Measurements from ENCODE around the gene GPRC6A. TPM values are rescaled to one million over a fixed set of nuclear protein-coding genes. Genes with fewer than 3 reads are reported as not detected.

GPRC6A gene
- total RNA-seq, 1 donor from 2014 or later, result not detected

DNA sequence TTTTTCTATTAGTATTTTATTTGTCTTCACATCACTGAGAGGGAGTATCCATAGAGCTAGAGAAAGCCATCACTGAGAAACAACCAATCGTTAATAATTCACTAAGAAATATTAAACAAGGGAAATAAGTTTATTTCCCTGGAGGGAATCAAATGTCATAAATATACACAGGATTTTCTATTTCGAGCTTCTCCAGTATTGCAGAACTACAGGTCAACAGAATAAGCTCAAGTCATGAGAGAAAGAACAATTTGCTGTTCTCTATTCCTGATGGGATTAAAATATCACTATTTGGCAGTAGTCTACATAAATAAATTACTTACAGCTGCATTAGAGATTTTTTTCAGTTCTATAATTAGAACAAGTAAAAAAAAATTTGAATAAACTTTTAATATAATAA, 61.2 kb downstream of the GPRC6A start:
- H3K27me3 Mint-ChIP-seq (ENCODE audit: low read depth), result peaks cover 48% of the 10 kb centered on the region
- H3K4me1 Mint-ChIP-seq (ENCODE audit: low read depth), result peaks cover 9% of the 10 kb centered on the region
- no peak for DNase-seq (ENCODE audit: low spot score)
- no peak overlapping the region for H3K27ac Mint-ChIP-seq
- intact Hi-C loops (cut with micrococcal nuclease), result no loop called here
- no peak overlapping the region for H3K4me3 Mint-ChIP-seq (ENCODE audit: low read depth)
- no peaks in the 10 kb centered on the region for H3K36me3 Mint-ChIP-seq (ENCODE audit: low read depth)
- no peaks in the 10 kb centered on the region for H3K9me3 Mint-ChIP-seq

- Mint-ChIP-seq H3K4me1 (ENCODE audit: low read depth) (peaks cover 9% of the 10 kb centered on the region), H3K27ac (no peak overlapping the region), H3K27me3 (ENCODE audit: low read depth) (peaks cover 55% of the 10 kb centered on the region)
Measured at GRCh38 chr6:116766506-116767176, 62.2 kb downstream of the GPRC6A start.

GRCh38 chr6:116764961-116765841, 63.7 kb downstream of the GPRC6A start, which contains the start of gene FAM162B:
FAM162B (minus strand) TSS chr6:116765719; CDS start chr6:116765576, 143 bp downstream.
- H3K36me3 Mint-ChIP-seq (ENCODE audit: low read depth), result no peaks in the 10 kb centered on the region
- peaks cover 9% of the 10 kb centered on the region for H3K4me1 Mint-ChIP-seq (ENCODE audit: low read depth)
- peak within 1 kb of the TSS; percentile 64 for H3K4me3 Mint-ChIP-seq (ENCODE audit: low read depth)
- H3K27me3 Mint-ChIP-seq (ENCODE audit: low read depth), result peaks cover 59% of the 10 kb centered on the region
- H3K9me3 Mint-ChIP-seq, result no peaks in the 10 kb centered on the region
- H3K27ac Mint-ChIP-seq, result no peak within 1 kb of the TSS
- intact Hi-C loops (cut with micrococcal nuclease), result no loop called here
- no peak for DNase-seq (ENCODE audit: low spot score)

More at GRCh38 chr6:116766506-116767176, 62.2 kb downstream of the GPRC6A start:
- no peak for DNase-seq (ENCODE audit: low spot score)
- intact Hi-C loops (cut with micrococcal nuclease), result no loop called here
- Mint-ChIP-seq H3K4me3 (ENCODE audit: low read depth) (no peak overlapping the region), H3K9me3 (no peaks in the 10 kb centered on the region), H3K36me3 (ENCODE audit: low read depth) (no peaks in the 10 kb centered on the region)

DNA sequence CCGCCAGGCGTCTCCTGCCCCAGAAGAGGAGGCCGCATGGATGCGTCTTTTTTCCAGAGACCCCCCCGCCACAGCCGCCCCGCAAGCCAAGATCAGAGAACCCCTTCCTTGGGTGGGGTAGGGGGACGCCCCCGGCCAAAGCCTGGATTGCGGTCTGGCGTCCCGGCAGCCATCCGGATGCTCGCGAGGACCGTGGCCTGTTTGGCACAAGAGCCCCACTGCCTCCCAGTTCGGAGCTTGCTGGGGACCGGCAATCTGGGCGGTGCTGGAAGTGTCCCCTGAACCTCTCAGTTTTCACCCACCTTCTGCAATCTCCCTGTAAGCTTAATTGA, 64.3 kb downstream of the GPRC6A start:
- H3K4me1 Mint-ChIP-seq (ENCODE audit: low read depth), result peaks cover 9% of the 10 kb centered on the region
- no peak for DNase-seq (ENCODE audit: low spot score)
- H3K27me3 Mint-ChIP-seq (ENCODE audit: low read depth), result peaks cover 62% of the 10 kb centered on the region
- peak overlapping the region; percentile 26 for H3K4me3 Mint-ChIP-seq (ENCODE audit: low read depth)
- intact Hi-C loops (cut with micrococcal nuclease), result no loop called here
- H3K27ac Mint-ChIP-seq, result no peak overlapping the region
- no peaks in the 10 kb centered on the region for H3K36me3 Mint-ChIP-seq (ENCODE audit: low read depth)
- no peaks in the 10 kb centered on the region for H3K9me3 Mint-ChIP-seq

GRCh38 chr6:116763906-116764628, 64.8 kb downstream of the GPRC6A start:
- Mint-ChIP-seq H3K9me3 (no peaks in the 10 kb centered on the region), H3K27me3 (ENCODE audit: low read depth) (peaks cover 63% of the 10 kb centered on the region), H3K36me3 (ENCODE audit: low read depth) (no peaks in the 10 kb centered on the region), H3K4me3 (ENCODE audit: low read depth) (no peak overlapping the region), H3K27ac (no peak overlapping the region), H3K4me1 (ENCODE audit: low read depth) (peaks cover 9% of the 10 kb centered on the region)
- no peak for DNase-seq (ENCODE audit: low spot score)
- intact Hi-C loops (cut with micrococcal nuclease), result no loop called here

GRCh38 chr6:116763048-116763447, 65.8 kb downstream of the GPRC6A start:
- intact Hi-C loops (cut with micrococcal nuclease), result no loop called here

DNA sequence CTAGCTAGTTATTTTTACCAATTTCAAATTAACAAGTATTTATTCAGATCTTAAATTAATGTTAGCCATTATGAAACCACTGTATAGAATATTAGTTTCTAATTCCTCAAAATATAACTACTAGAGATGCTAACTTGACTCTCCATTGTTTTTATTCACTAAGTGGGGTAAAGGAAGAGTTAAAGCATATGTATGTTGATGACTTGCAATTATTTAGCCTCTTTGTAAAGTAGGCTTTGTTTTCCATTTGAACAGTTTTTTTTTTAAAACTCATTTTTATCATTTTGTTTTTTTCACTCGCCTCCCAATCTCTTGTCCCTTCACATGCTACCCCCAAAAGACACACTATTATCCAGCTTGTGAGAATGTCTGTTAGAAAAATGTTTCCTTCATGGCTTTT, 66.6 kb downstream of the GPRC6A start:
- intact Hi-C loops (cut with micrococcal nuclease), result no loop called here
- peaks cover 55% of the 10 kb centered on the region for H3K27me3 Mint-ChIP-seq (ENCODE audit: low read depth)
- H3K27ac Mint-ChIP-seq, result no peak overlapping the region
- H3K9me3 Mint-ChIP-seq, result no peaks in the 10 kb centered on the region
- H3K4me1 Mint-ChIP-seq (ENCODE audit: low read depth), result peaks cover 9% of the 10 kb centered on the region
- no peaks in the 10 kb centered on the region for H3K36me3 Mint-ChIP-seq (ENCODE audit: low read depth)
- DNase-seq (ENCODE audit: low spot score), result no peak
- no peak overlapping the region for H3K4me3 Mint-ChIP-seq (ENCODE audit: low read depth)

More at GRCh38 chr6:116763048-116763447, 65.8 kb downstream of the GPRC6A start:
- H3K4me3 Mint-ChIP-seq (ENCODE audit: low read depth), result no peak overlapping the region
- no peaks in the 10 kb centered on the region for H3K36me3 Mint-ChIP-seq (ENCODE audit: low read depth)
- H3K4me1 Mint-ChIP-seq (ENCODE audit: low read depth), result peaks cover 9% of the 10 kb centered on the region
- no peak overlapping the region for H3K27ac Mint-ChIP-seq
- peaks cover 60% of the 10 kb centered on the region for H3K27me3 Mint-ChIP-seq (ENCODE audit: low read depth)
- no peak for DNase-seq (ENCODE audit: low spot score)
- H3K9me3 Mint-ChIP-seq, result no peaks in the 10 kb centered on the region

DNA sequence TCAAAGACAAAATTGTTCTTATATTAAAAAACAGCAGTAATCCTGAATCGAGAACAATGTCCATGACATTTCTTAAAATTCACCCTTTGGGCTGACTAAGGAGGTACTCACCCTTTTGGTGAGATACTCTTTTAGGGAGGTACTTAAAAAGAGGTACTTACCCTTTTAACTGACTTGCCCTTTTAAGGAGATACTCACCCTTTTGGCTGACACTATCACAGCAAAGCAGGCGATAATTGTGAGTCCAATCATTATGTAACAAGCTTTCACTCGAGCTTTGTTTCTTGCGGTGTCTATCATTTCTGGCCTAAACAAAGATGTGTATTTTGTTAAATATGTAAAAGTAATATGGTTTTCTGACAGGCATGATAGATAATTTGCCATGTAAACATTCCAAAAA, 67.1 kb downstream of the GPRC6A start:
- H3K36me3 Mint-ChIP-seq (ENCODE audit: low read depth), result no peaks in the 10 kb centered on the region
- H3K4me1 Mint-ChIP-seq (ENCODE audit: low read depth), result peaks cover 9% of the 10 kb centered on the region
- no peak overlapping the region for H3K4me3 Mint-ChIP-seq (ENCODE audit: low read depth)
- peaks cover 53% of the 10 kb centered on the region for H3K27me3 Mint-ChIP-seq (ENCODE audit: low read depth)
- intact Hi-C loops (cut with micrococcal nuclease), result no loop called here
- no peak for DNase-seq (ENCODE audit: low spot score)
- H3K9me3 Mint-ChIP-seq, result no peaks in the 10 kb centered on the region
- H3K27ac Mint-ChIP-seq, result no peak overlapping the region

DNA sequence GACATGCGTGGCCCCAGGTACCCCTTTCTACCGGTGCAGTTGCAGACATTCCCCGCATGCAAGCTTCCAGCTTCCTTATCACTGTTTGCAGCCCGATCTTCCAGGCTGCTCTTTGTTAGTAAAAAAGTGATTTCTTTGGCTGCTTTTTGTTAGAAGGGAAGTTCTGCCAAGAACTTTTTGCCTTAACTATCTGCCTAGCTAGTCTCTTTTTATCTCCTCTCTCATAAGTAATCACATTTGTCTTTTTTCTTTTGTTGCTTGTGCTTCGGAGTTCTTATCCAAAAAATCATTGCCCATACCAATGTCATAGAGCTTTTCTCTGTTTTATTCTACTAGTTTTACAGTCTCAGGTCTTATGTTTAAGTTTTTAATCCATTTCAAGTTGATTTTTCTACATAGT, 83.7 kb downstream of the GPRC6A start:
- DNase-seq (ENCODE audit: low spot score), result no peak
- Mint-ChIP-seq H3K27ac (no peak overlapping the region), H3K4me1 (ENCODE audit: low read depth) (no peaks in the 10 kb centered on the region), H3K36me3 (ENCODE audit: low read depth) (no peaks in the 10 kb centered on the region), H3K4me3 (ENCODE audit: low read depth) (no peak overlapping the region), H3K27me3 (ENCODE audit: low read depth) (peaks cover 2% of the 10 kb centered on the region), H3K9me3 (peaks cover 4% of the 10 kb centered on the region)
- intact Hi-C loops (cut with micrococcal nuclease), result no loop called here

Other genes with a start within 250 kb of the GPRC6A start
- 0.11 and 0.14 TPM in 2 replicates for gene RSPH4A, start 212.6 kb downstream of the GPRC6A start, total RNA-seq
- gene ZUP1, start 160.3 kb downstream of the GPRC6A start, total RNA-seq, result 17.2 and 17.9 TPM in 2 replicates
- gene KPNA5, start 147.9 kb downstream of the GPRC6A start, total RNA-seq, result 6.3 and 7.4 TPM in 2 replicates
- gene FAM162B, start 63.4 kb downstream of the GPRC6A start, total RNA-seq, result not detected in 2 replicates
- not detected in 2 replicates for gene RFX6, start 48.2 kb upstream of the GPRC6A start, total RNA-seq